SK-N-SH (cell line): ENCODE measurements around the gene GPD1L. TPM values are rescaled to one million over a fixed set of nuclear protein-coding genes. Genes with fewer than 3 reads are reported as not detected.
"Not testable (repeated sequence)": the region's sequence is repeated elsewhere in the genome, so short reads cannot be mapped to it uniquely, and the experiment has no call there.

Experiments used
- CTCF ChIA-PET: fragments of 300-600, 350-600 bp; formaldehyde crosslinking; extraction: SDS; loops from one replicate; lab custom pipeline; 2021; lab: Yijun Ruan, JAX
- POLR2A ChIA-PET: fragments of 350-600 bp; sonication (Branson Sonifier 250); formaldehyde crosslinking; extraction: SDS; loops from one replicate; lab custom pipeline; 2020; ENCODE audit warnings: antibody characterized with exemption, inconsistent platforms; lab: Yijun Ruan, JAX
- DNase-seq: peaks from one replicate; pipeline ENCODE4 v3.0.0; 2012
- H2AFZ ChIP-seq: fragments of 200-600 bp; sonication (generic); 2 replicates; pipeline ENCODE4 v1.8.1; 2016; ENCODE audit warnings: antibody characterized with exemption, mild to moderate bottlenecking, low read depth
- H3F3A ChIP-seq: fragments of 200-600 bp; sonication (generic); replicated peaks from 2 replicates; pipeline ENCODE3; 2016; ENCODE audit warnings: antibody characterized with exemption, mild to moderate bottlenecking; ENCODE audit not compliant: insufficient read depth
- H3K27ac ChIP-seq, 2 experiments: fragments of 200-500 bp in 1 of 2; fragments of 200-600 bp in 1 of 2; sonication (Bioruptor generic) in 1 of 2; sonication (generic), shearing (Covaris generic) in 1 of 2; 2 replicates each; pipeline versions ENCODE4 v1.5.1 to v1.6.1; 2014 to 2016; ENCODE audit warnings: low read depth in 2 of 2, inconsistent platforms in 1 of 2, low read length in 1 of 2, mild to moderate bottlenecking in 1 of 2, mixed read lengths in 1 of 2
- H3K27me3 ChIP-seq: fragments of 200-600 bp; sonication (generic), shearing (Covaris generic); 2 replicates; pipeline ENCODE4 v1.6.1; 2016; ENCODE audit warnings: mixed run types; ENCODE audit not compliant: insufficient read depth
- H3K36me3 ChIP-seq, 2 experiments: fragments of 200-500 bp in 1 of 2; fragments of 200-600 bp in 1 of 2; sonication (Bioruptor generic) in 1 of 2; sonication (generic) in 1 of 2; replicated peaks in 1 of 2; 2 replicates each; pipeline versions ENCODE3 to v1.5.1; 2014 to 2016; ENCODE audit warnings: low read length in 1 of 2, mild to moderate bottlenecking in 1 of 2; ENCODE audit not compliant: insufficient read depth in 2 of 2, control insufficient read depth in 1 of 2
- H3K4me1 ChIP-seq, 2 experiments: fragments of 200-500 bp in 1 of 2; fragments of 200-600 bp in 1 of 2; sonication (Bioruptor generic) in 1 of 2; sonication (generic), shearing (Covaris generic) in 1 of 2; 2 replicates each; pipeline versions ENCODE4 v1.5.1 to v1.6.1; 2014 to 2016; ENCODE audit warnings: low read depth in 1 of 2, low read length in 1 of 2, mixed run types in 1 of 2; ENCODE audit not compliant: insufficient read depth in 2 of 2, control insufficient read depth in 1 of 2
- H3K4me2 ChIP-seq: fragments of 200-600 bp; sonication (generic), shearing (Covaris generic); 2 replicates; pipeline ENCODE4 v1.6.1; 2017; ENCODE audit warnings: mixed run types
- H3K4me3 ChIP-seq, 2 experiments: fragments of 200-500 bp in 1 of 2; fragments of 200-600 bp in 1 of 2; sonication (Bioruptor generic) in 1 of 2; sonication (generic), shearing (Covaris generic) in 1 of 2; 2 replicates each; pipeline versions ENCODE4 v1.5.1 to v1.8.1; 2014 to 2016; ENCODE audit warnings: low read depth in 2 of 2, inconsistent platforms in 1 of 2, low read length in 1 of 2, mild to moderate bottlenecking in 1 of 2, mixed read lengths in 1 of 2, moderate library complexity in 1 of 2
- H3K79me2 ChIP-seq: fragments of 200-600 bp; sonication (generic); 2 replicates; pipeline ENCODE4 v1.8.1; 2017; ENCODE audit warnings: mild to moderate bottlenecking; ENCODE audit not compliant: insufficient read depth
- H3K9ac ChIP-seq: fragments of 200-600 bp; sonication (generic); 2 replicates; pipeline ENCODE4 v1.6.1; 2017; ENCODE audit warnings: mixed run types
- H3K9me2 ChIP-seq: fragments of 200-600 bp; sonication (generic); 2 replicates; pipeline ENCODE4 v1.6.1; 2017; ENCODE audit warnings: mixed run types
- H3K9me3 ChIP-seq: fragments of 200-600 bp; sonication (generic); 2 replicates; pipeline ENCODE4 v1.6.1; 2017; ENCODE audit warnings: mixed run types, mild to moderate bottlenecking, moderate library complexity
- H4K20me1 ChIP-seq: fragments of 200-600 bp; sonication (generic); 2 replicates; pipeline ENCODE4 v1.6.1; 2017; ENCODE audit warnings: mild to moderate bottlenecking, mixed run types; ENCODE audit not compliant: insufficient read depth
- EP300 ChIP-seq, 2 experiments: IDR thresholded peaks; 2 replicates each; pipeline versions ENCODE4 v1.4.0 to v1.6.1; 2012; ENCODE audit warnings: borderline replicate concordance in 1 of 2, low read depth in 1 of 2, low read length in 1 of 2
- FOXJ3 ChIP-seq: sonication (generic); formaldehyde crosslinking; IDR thresholded peaks from 2 replicates; pipeline ENCODE4 v1.5.1; 2020; ENCODE audit warnings: mild to moderate bottlenecking, missing genetic modification reagents
- FOXM1 ChIP-seq: IDR thresholded peaks from 2 replicates; pipeline ENCODE4 v1.4.0; 2012; ENCODE audit warnings: low read depth, mild to moderate bottlenecking
- MXI1 ChIP-seq: IDR thresholded peaks from 2 replicates; pipeline ENCODE4 v1.6.1; 2012; ENCODE audit warnings: mild to moderate bottlenecking, low read depth, low read length, improper control_type of control experiment
- NRF1 ChIP-seq: IDR thresholded peaks from 2 replicates; pipeline ENCODE4 v1.6.1; 2012; ENCODE audit warnings: low read depth, mild to moderate bottlenecking, low read length
- POLR2AphosphoS5 ChIP-seq: IDR thresholded peaks from 2 replicates; pipeline ENCODE4 v1.6.1; 2012; ENCODE audit warnings: low read depth, low read length
- REST ChIP-seq: IDR thresholded peaks from 2 replicates; pipeline ENCODE4 v1.6.1; 2012; ENCODE audit warnings: mild to moderate bottlenecking, low read depth, low read length, moderate library complexity
- SIN3A ChIP-seq: IDR thresholded peaks from 2 replicates; pipeline ENCODE4 v1.6.1; 2012; ENCODE audit warnings: low read depth, mild to moderate bottlenecking, low read length, moderate library complexity, borderline replicate concordance
- SMC3 ChIP-seq: IDR thresholded peaks from 2 replicates; pipeline ENCODE4 v1.6.1; 2012; ENCODE audit warnings: low read depth, low read length, improper control_type of control experiment
- USF1 ChIP-seq: IDR thresholded peaks from 2 replicates; pipeline ENCODE4 v1.4.0; 2012; ENCODE audit warnings: low read depth, borderline replicate concordance
- USF2 ChIP-seq: fragments of 150-350 bp; IDR thresholded peaks from 2 replicates; pipeline ENCODE4 v1.6.1; 2017; ENCODE audit warnings: antibody characterized with exemption, low read length, low read depth, borderline replicate concordance
- WGBS: methylation state at CpG from one replicate; pipeline ENCODE4 v1.1.6; 2017; ENCODE audit warnings: low lambda C conversion rate; 5-methylcytosine and 5-hydroxymethylcytosine counted together
- polyA plus RNA-seq, 3 experiments: library from polyadenylated mRNA; depleted of rRNA; stranded (reverse); fragments of >200 nt; gene quantifications; 2 replicates each; pipeline ENCODE4 v1.2.3, GENCODE V29; 2012

Gene GPD1L
- polyA plus RNA-seq, 1 of the 3 experiments (the other 2 are of a cell fraction), result 6.1 TPM

DNA sequence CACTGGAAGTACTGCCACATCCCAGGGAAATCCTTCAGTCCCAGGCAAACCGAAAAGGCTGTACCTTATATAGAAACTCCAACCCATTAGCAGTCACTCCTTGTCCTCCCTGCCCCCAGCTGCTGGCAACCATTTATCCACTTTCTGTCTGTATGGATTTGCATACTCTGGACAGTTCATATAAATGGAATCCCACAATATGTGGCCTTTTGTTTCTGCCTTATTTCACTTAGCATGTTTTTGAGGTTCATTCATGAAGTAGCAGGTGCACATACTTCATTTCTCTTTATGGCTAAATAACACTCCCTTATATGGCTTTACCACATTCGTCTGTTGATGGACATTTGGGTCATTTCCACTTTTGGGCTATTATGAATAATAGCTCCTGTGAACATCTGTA is 80.5 kb downstream of the GPD1L start:
- POLR2A ChIA-PET, result no interaction called here
- Histone ChIP-seq H3K9me3 (no peaks in the 10 kb centered on the region; the same call in 1 of the 2 replicates), H3K9me2 (no peaks in the 10 kb centered on the region), H3K4me2 (no peak overlapping the region), H2AFZ (no peak overlapping the region), H3K4me3 (no peak overlapping the region), H3K36me3 (no peaks in the 10 kb centered on the region), H3F3A (no peaks in the 10 kb centered on the region), H4K20me1 (no peaks in the 10 kb centered on the region), H3K9ac (no peak overlapping the region), H3K27ac (no peak overlapping the region), H3K79me2 (no peaks in the 10 kb centered on the region), H3K4me1 (peaks cover 0 to 5% of the 10 kb centered on the region in 2 experiments; a peak in 1 of 4 replicates), H3K27me3 (no peaks in the 10 kb centered on the region)
- WGBS, result 53% methylated on average over 2 of the region's 2 CpGs
- DNase-seq, result no peak
- no peak for TF ChIP-seq MXI1
- CTCF ChIA-PET, result interaction anchor here (1.0 to 1.4 kb wide), 3 partner anchors 11 to 38 kb away, joined by 3 to 10 read pairs (median 3); no protein-coding TSS in a partner anchor

DNA sequence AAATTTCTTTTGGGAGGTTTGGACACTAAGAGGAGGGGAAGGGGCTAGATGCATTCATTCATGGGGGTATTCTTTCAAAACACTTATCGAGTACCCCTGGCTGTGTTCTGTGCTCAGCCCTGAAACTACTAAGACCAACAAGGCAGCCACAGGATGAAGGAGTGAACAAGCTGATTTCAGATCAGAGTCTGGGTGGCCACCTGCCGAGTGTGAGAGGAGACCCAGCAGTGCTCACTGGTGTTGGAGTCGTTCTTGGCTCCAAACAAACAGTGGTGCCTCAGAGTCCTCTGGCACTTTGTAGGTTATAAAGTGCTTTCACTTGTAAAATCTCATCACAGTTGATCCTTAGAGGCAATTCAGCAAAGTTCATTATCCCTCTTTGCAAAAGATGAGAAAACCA is 83.3 kb downstream of the GPD1L start:
- Histone ChIP-seq H3F3A (no peaks in the 10 kb centered on the region), H2AFZ (no peak overlapping the region), H3K4me3 (no peak overlapping the region), H3K79me2 (no peaks in the 10 kb centered on the region), H3K9me3 (no peaks in the 10 kb centered on the region; the same call in 1 of the 2 replicates), H3K4me2 (no peak overlapping the region), H3K27ac (no peak overlapping the region), H3K9ac (no peak overlapping the region), H3K9me2 (no peaks in the 10 kb centered on the region), H3K36me3 (no peaks in the 10 kb centered on the region), H4K20me1 (no peaks in the 10 kb centered on the region), H3K27me3 (no peaks in the 10 kb centered on the region), H3K4me1 (peaks cover 0 to 9% of the 10 kb centered on the region in 2 experiments; a peak in 2 of 4 replicates)
- no peak for DNase-seq
- CTCF ChIA-PET, result no interaction called here
- 57% methylated on average over 3 of the region's 3 CpGs for WGBS
- no peak for TF ChIP-seq EP300 (IDR thresholded peaks at IDR 0.05; ENCODE audit: borderline replicate concordance in 1 of 2, low read depth in 1 of 2, low read length in 1 of 2)
- TF ChIP-seq SMC3, result no peak
- TF ChIP-seq USF2, result no peak
- no peak for TF ChIP-seq REST
- no peak for TF ChIP-seq FOXJ3
- no peak for TF ChIP-seq SIN3A
- TF ChIP-seq FOXM1, result no peak
- no peak for TF ChIP-seq POLR2AphosphoS5
- no peak for TF ChIP-seq USF1
- no peak for TF ChIP-seq NRF1
- POLR2A ChIA-PET, result no interaction called here

- peaks cover 0 to 10% of the 10 kb centered on the region in 2 experiments; a peak in 2 of 4 replicates for H3K4me1 ChIP-seq
- DNase-seq, POLR2A ChIA-PET, H3K9ac ChIP-seq, H3K27ac ChIP-seq, H3K36me3 ChIP-seq, H3K27me3 ChIP-seq, H3K9me3 ChIP-seq, H3K79me2 ChIP-seq, H4K20me1 ChIP-seq, H3F3A ChIP-seq, H3K9me2 ChIP-seq, H3K4me3 ChIP-seq, H2AFZ ChIP-seq, H3K4me2 ChIP-seq: not testable (repeated sequence)
- CTCF ChIA-PET, result interaction anchor here (0.6 to 1.4 kb wide), 3 partner anchors 12 to 171 kb away, joined by 3 read pairs; no protein-coding TSS in a partner anchor
- 53% methylated on average over 6 of the region's 6 CpGs for WGBS
Measured at GRCh38 chr3:32190556-32190955, 84.1 kb downstream of the GPD1L start.
